ENCODE results near the gene ST7L.

DNA sequence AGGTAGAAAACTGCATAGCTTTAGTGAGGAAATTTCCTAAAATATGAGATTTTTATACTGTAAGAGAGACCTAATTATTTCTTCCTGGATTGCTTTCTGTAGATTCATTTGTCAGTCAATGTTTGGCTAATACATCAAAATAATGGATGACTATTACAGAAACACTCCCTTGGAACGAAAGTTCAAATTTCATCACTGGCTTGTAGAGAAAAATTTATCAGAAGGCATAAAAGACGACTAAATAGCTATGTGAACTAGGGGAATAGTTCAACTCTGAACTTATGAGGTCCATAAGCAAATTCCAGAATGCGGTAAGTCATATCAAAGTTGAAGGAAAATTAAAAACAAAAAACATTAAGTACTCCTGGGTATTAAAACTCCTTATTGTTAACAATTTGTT is 74.2 kb downstream of the ST7L start:
- TF ChIP-seq CTCF (IDR thresholded peaks at IDR 0.05) (no peak), POLR2A (IDR thresholded peaks at IDR 0.05) (no peak)
